ENCODE results near the gene CCDC18.
"Not testable (repeated sequence)": the region's sequence is repeated elsewhere in the genome, so short reads cannot be mapped to it uniquely, and the experiment has no call there.

The CCDC18 gene

DNA sequence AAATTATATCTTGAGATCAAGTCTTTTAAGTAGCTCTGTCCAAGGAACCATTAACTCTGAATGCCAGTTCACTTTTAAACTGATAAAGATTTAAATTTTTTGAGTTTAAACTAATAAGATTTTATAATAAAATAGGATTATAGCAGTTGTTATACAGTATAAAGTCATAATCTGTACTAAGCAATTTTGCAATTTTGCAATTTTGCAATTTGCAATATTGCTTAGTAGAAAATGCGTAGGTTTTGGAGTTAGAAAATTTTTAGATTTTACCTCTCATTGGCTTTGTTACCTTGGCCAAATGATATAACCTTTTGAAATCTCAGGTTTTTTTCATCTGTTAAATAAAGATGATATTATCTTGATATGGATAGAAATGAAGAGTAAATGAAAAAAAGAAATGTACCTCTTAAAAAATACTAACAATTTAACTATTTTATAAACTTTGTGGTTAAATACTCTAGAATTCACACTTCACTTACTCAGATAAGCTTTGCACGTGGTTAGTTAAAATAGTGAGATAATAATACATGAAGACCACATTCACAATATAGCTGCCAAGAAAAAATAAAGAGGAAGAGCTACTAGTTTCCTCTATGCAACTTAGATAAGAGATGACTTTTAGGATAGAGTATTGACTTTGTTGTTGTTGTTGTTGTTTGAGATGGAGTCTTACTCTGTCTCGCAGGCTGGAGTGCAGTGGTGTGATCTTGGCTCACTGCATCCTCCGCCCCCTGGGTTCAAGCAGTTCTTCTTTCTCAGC, 13.9 kb downstream of the CCDC18 start:
- H3K36me3 Mint-ChIP-seq (ENCODE audit: low read depth): peaks cover 80% of the 10 kb centered on the region

GRCh38 chr1:93196591-93196990, 16.1 kb downstream of the CCDC18 start:
- Mint-ChIP-seq H3K4me1 (ENCODE audit: low read depth) (no peaks in the 10 kb centered on the region), H3K36me3 (ENCODE audit: low read depth) (peaks cover 73% of the 10 kb centered on the region), H3K27me3 (no peaks in the 10 kb centered on the region), H3K9me3 (no peaks in the 10 kb centered on the region), H3K4me3 (no peak overlapping the region), H3K27ac (peak overlapping the region; percentile 56)

More for the DNA sequence above, 13.9 kb downstream of the CCDC18 start:
- Mint-ChIP-seq H3K27ac (no peak overlapping the region), H3K4me3 (no peak overlapping the region), H3K27me3 (no peaks in the 10 kb centered on the region), H3K9me3 (no peaks in the 10 kb centered on the region), H3K4me1 (ENCODE audit: low read depth) (peaks cover 10% of the 10 kb centered on the region)

DNA sequence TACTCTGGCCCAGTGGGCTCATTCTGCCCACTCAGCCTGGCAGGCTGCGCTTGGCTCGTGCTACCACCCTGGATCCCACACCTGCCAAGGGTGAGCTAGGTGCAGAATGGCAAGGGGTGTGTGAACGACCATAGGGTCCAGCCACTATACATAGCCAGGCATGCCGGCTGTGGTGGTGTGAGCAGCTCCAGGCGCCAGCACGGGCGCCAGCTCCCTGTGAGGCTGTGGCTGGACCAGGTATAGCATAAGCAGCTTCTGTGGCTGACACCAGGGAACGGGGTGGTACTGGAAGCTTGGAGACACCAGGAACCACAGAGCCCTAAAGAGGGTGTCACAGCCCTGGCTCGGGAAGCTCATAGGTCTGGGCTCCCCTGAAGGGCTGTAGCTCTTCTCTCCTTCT, 18.6 kb downstream of the CCDC18 start:
- no peaks in the 10 kb centered on the region for H3K27me3 Mint-ChIP-seq
- no peaks in the 10 kb centered on the region for H3K9me3 Mint-ChIP-seq
- peaks cover 54% of the 10 kb centered on the region for H3K36me3 Mint-ChIP-seq (ENCODE audit: low read depth)
- no peaks in the 10 kb centered on the region for H3K4me1 Mint-ChIP-seq (ENCODE audit: low read depth)
- H3K4me3 Mint-ChIP-seq: no peak overlapping the region
- peak overlapping the region; percentile 18 for H3K27ac Mint-ChIP-seq

GRCh38 chr1:93200086-93200620, 19.6 kb downstream of the CCDC18 start:
- no peaks in the 10 kb centered on the region for H3K9me3 Mint-ChIP-seq
- no peaks in the 10 kb centered on the region for H3K4me1 Mint-ChIP-seq (ENCODE audit: low read depth)
- no peak overlapping the region for H3K4me3 Mint-ChIP-seq
- no peaks in the 10 kb centered on the region for H3K27me3 Mint-ChIP-seq
- H3K36me3 Mint-ChIP-seq (ENCODE audit: low read depth): peaks cover 46% of the 10 kb centered on the region
- no peak overlapping the region for H3K27ac Mint-ChIP-seq

GRCh38 chr1:93200714-93201113, 20.2 kb downstream of the CCDC18 start:
- Mint-ChIP-seq H3K27ac (no peak overlapping the region), H3K4me3 (no peak overlapping the region), H3K9me3 (no peaks in the 10 kb centered on the region), H3K27me3 (no peaks in the 10 kb centered on the region), H3K36me3 (ENCODE audit: low read depth) (peaks cover 40% of the 10 kb centered on the region), H3K4me1 (ENCODE audit: low read depth) (no peaks in the 10 kb centered on the region)

DNA sequence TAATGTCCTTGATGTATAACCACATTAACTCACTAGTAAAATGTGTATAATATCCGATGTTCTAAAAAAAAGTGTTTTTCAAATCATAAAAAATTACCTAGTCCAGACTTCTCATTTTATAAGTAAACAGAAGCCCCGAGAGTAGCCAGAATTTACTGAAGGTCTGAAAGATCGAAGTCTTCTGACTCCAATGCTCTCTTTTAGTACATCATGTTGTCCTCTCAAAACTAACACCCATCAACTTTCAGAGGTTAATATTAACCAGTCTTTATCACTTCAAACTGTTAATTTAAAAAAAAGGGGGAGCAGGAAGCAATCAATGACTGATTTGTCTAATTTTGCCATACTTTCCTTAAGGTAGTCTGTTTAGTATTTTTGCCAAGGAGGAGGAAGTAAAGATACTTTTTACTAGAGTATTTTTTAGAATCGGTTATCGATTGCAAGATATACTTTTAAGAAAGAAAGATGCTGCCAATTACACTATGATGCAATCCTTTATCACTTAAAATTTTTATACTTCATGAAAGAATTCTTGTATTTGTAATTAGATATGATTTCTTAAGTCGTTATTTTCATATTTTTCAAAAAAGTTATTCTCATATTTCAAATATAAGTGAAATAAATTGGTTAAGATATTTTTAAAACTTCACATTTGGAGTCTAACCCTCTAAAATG, 25.5 kb downstream of the CCDC18 start:
- no peak overlapping the region for H3K27ac Mint-ChIP-seq
- H3K36me3 Mint-ChIP-seq (ENCODE audit: low read depth): peaks cover 33% of the 10 kb centered on the region
- H3K4me1 Mint-ChIP-seq (ENCODE audit: low read depth): no peaks in the 10 kb centered on the region
- no peak overlapping the region for H3K4me3 Mint-ChIP-seq
- H3K9me3 Mint-ChIP-seq: no peaks in the 10 kb centered on the region
- H3K27me3 Mint-ChIP-seq: no peaks in the 10 kb centered on the region

GRCh38 chr1:93206567-93206954, 26.0 kb downstream of the CCDC18 start:
- Mint-ChIP-seq H3K36me3 (ENCODE audit: low read depth) (peaks cover 37% of the 10 kb centered on the region), H3K27ac (no peak overlapping the region), H3K9me3 (no peaks in the 10 kb centered on the region), H3K4me1 (ENCODE audit: low read depth) (no peaks in the 10 kb centered on the region), H3K27me3 (no peaks in the 10 kb centered on the region), H3K4me3 (no peak overlapping the region)

DNA sequence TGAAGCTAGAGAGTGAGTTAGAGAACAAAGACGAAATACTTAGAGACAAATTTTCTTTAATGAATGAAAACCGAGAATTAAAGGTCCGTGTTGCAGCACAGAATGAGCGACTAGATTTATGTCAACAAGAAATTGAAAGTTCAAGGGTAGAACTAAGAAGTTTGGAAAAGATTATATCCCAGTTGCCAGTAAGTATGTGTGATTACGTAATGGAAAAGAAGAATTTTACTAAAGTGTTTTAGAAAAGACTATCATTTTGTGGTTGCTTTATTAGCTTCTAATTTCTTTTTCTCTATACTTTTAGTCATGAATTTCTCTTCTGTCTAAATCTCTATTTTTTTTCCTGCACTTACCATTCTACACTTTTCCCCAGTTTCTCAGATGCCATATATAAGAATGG, 26.7 kb downstream of the CCDC18 start:
- Mint-ChIP-seq H3K4me1 (ENCODE audit: low read depth) (no peaks in the 10 kb centered on the region), H3K36me3 (ENCODE audit: low read depth) (peaks cover 38% of the 10 kb centered on the region), H3K27ac (no peak overlapping the region), H3K9me3 (no peaks in the 10 kb centered on the region), H3K4me3 (no peak overlapping the region), H3K27me3 (no peaks in the 10 kb centered on the region)

DNA sequence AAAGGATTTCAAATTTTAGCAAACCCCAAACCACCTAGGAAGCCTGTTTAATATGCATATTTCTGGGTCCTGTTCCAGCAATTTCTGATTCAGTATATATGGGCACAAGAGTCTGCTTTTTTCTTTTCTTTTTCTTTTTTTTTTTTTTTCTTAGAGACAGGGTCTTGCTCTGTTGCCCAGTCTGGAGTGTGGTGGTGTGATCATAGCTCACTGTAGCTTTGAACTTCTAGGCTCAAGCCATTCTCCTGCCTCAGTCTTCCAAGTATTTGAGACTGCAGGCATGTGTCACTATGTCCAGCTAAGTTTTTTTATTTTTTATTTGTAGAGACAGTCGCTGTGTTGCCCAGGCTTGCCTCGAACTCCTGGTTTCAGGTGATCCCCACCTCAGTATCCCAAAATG, 34.8 kb downstream of the CCDC18 start:
- Mint-ChIP-seq H3K36me3 (ENCODE audit: low read depth) (peaks cover 67% of the 10 kb centered on the region), H3K27me3 (no peaks in the 10 kb centered on the region), H3K9me3 (no peaks in the 10 kb centered on the region), H3K4me3 (no peak overlapping the region), H3K4me1 (ENCODE audit: low read depth) (peaks cover 26% of the 10 kb centered on the region), H3K27ac (no peak overlapping the region)

GRCh38 chr1:93219443-93219842, 38.9 kb downstream of the CCDC18 start:
- Mint-ChIP-seq H3K4me3 (peak overlapping the region; percentile 28), H3K27ac (peak overlapping the region; percentile 77), H3K9me3 (no peaks in the 10 kb centered on the region), H3K27me3 (no peaks in the 10 kb centered on the region), H3K36me3 (ENCODE audit: low read depth) (peaks cover 80% of the 10 kb centered on the region), H3K4me1 (ENCODE audit: low read depth) (peaks cover 35% of the 10 kb centered on the region)

DNA sequence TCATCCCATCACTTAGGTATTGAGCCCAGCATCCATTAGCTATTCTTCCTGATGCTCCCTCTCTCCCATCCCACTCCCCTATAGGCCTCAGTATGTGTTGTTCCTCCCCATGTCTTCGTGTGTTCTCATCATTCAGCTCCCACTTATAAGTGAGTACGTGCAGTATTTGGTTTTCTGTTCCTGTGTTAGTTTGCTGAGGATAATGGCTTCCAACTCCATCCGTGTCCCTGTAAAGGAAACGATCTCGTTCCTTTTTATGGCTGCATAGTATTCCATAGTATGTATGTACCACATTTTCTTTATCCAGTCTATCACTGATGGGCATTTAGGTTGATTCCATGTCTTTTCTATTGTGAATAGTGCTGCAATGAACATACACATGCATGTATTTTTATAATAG, 40.2 kb downstream of the CCDC18 start:
- Mint-ChIP-seq H3K4me1 (ENCODE audit: low read depth) (peaks cover 35% of the 10 kb centered on the region), H3K36me3 (ENCODE audit: low read depth) (peaks cover 84% of the 10 kb centered on the region)
- H3K9me3 Mint-ChIP-seq, H3K4me3 Mint-ChIP-seq, H3K27ac Mint-ChIP-seq, H3K27me3 Mint-ChIP-seq: not testable (repeated sequence)

- Mint-ChIP-seq H3K9me3 (no peaks in the 10 kb centered on the region), H3K4me1 (ENCODE audit: low read depth) (peaks cover 35% of the 10 kb centered on the region), H3K27ac (no peak overlapping the region), H3K27me3 (no peaks in the 10 kb centered on the region), H3K36me3 (ENCODE audit: low read depth) (peaks cover 90% of the 10 kb centered on the region), H3K4me3 (no peak overlapping the region)
Measured at GRCh38 chr1:93221913-93222312, 41.4 kb downstream of the CCDC18 start.

DNA sequence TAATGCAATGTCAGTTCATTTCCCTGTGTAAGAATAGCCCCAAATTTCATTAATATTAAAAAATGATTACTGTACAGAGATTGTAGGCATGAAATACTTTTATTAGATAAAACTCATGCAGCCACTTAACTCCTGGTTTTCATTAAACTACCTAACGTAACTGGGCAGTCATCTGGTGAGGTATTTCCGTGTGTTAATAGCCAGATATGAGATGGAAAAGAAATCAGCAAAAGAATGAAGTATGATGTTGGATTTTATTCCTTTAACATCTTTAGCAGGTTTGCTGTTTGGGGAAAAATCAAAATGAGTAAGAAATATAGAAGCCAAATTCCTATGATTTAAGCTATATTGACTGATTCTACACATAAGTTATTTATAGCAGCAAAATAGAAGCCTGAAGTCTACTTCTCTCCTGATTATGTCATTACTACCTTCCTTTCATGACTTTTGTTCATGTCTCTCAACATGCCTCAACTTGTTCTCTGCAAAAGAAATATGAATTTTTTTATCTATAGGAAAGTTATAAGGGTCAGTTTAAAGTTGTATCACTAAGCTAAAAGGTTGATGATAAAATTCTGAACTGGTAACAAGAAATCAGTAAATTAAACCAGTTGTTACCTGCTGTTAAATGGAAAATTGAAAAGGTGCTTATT, 42.6 kb downstream of the CCDC18 start:
- H3K4me1 Mint-ChIP-seq (ENCODE audit: low read depth): peaks cover 29% of the 10 kb centered on the region
- H3K27me3 Mint-ChIP-seq: no peaks in the 10 kb centered on the region
- no peak overlapping the region for H3K4me3 Mint-ChIP-seq
- no peak overlapping the region for H3K27ac Mint-ChIP-seq
- no peaks in the 10 kb centered on the region for H3K9me3 Mint-ChIP-seq
- H3K36me3 Mint-ChIP-seq (ENCODE audit: low read depth): peaks cover 81% of the 10 kb centered on the region

- no peaks in the 10 kb centered on the region for H3K9me3 Mint-ChIP-seq
- H3K27ac Mint-ChIP-seq: no peak overlapping the region
- no peak overlapping the region for H3K4me3 Mint-ChIP-seq
- peaks cover 84% of the 10 kb centered on the region for H3K36me3 Mint-ChIP-seq (ENCODE audit: low read depth)
- H3K4me1 Mint-ChIP-seq (ENCODE audit: low read depth): no peaks in the 10 kb centered on the region
- H3K27me3 Mint-ChIP-seq: no peaks in the 10 kb centered on the region
Measured at GRCh38 chr1:93235261-93235660, 54.7 kb downstream of the CCDC18 start.

GRCh38 chr1:93237021-93237420, 56.5 kb downstream of the CCDC18 start:
- Mint-ChIP-seq H3K9me3 (peaks cover 4% of the 10 kb centered on the region), H3K4me1 (ENCODE audit: low read depth) (no peaks in the 10 kb centered on the region), H3K27ac (no peak overlapping the region), H3K36me3 (ENCODE audit: low read depth) (peaks cover 80% of the 10 kb centered on the region), H3K4me3 (no peak overlapping the region), H3K27me3 (no peaks in the 10 kb centered on the region)
